ENCODE data around the gene TCF7L1.

TCF7L1 gene

GRCh38 chr2:85327160-85327821, 194.1 kb downstream of the TCF7L1 start:
- TF ChIP-seq ZBTB7A (IDR thresholded peaks at IDR 0.05; ENCODE audit: low read depth) (peak; percentile 73; the same call in 1 of the 2 replicates), EGR1 (IDR thresholded peaks at IDR 0.05) (no peak)

- TF ChIP-seq MAX (IDR thresholded peaks at IDR 0.05) (peak; percentile 71; the same call in 1 of the 2 replicates), REST (IDR thresholded peaks at IDR 0.05; ENCODE audit: low read depth) (no peak), TEAD4 (IDR thresholded peaks at IDR 0.05) (peak; percentile 17; the same call in 1 of the 2 replicates), YY1 (IDR thresholded peaks at IDR 0.05; ENCODE audit: low read depth) (peak; percentile 70; the same call in 1 of the 2 replicates), TAF1 (IDR thresholded peaks at IDR 0.05; ENCODE audit: low read depth) (peak; percentile 95), EGR1 (IDR thresholded peaks at IDR 0.05) (no peak), TCF12 (IDR thresholded peaks at IDR 0.05; ENCODE audit: low read depth) (peak; percentile 58)
Observed at GRCh38 chr2:85327822-85328617, 194.8 kb downstream of the TCF7L1 start, which contains the start of gene TGOLN2. Gene TGOLN2 (minus strand): TSS chr2:85327989. CDS start chr2:85327962, 27 bp downstream.

- TF ChIP-seq CEBPB (IDR thresholded peaks at IDR 0.05) (no peak), USF1 (IDR thresholded peaks at IDR 0.05) (no peak), CREB1 (IDR thresholded peaks at IDR 0.05; ENCODE audit: low read depth) (no peak), YY1 (IDR thresholded peaks at IDR 0.05; ENCODE audit: low read depth) (no peak), EP300 (IDR thresholded peaks at IDR 0.05; ENCODE audit: borderline replicate concordance) (no peak), MAX (IDR thresholded peaks at IDR 0.05) (no peak), RAD21 (IDR thresholded peaks at IDR 0.05; ENCODE audit: low read depth) (no peak), ZBTB7A (IDR thresholded peaks at IDR 0.05; ENCODE audit: low read depth) (no peak), TCF12 (IDR thresholded peaks at IDR 0.05; ENCODE audit: low read depth) (no peak), NFIC (IDR thresholded peaks at IDR 0.05) (no peak), REST (IDR thresholded peaks at IDR 0.05; ENCODE audit: low read depth) (no peak), TEAD4 (IDR thresholded peaks at IDR 0.05) (no peak), TAF1 (IDR thresholded peaks at IDR 0.05; ENCODE audit: low read depth) (no peak)
Observed at GRCh38 chr2:85329181-85329651, 196.0 kb downstream of the TCF7L1 start.

- TF ChIP-seq ZBTB7A (IDR thresholded peaks at IDR 0.05; ENCODE audit: low read depth), result no peak
- TF ChIP-seq EP300 (IDR thresholded peaks at IDR 0.05; ENCODE audit: borderline replicate concordance), result no peak
- no peak for TF ChIP-seq TCF12 (IDR thresholded peaks at IDR 0.05; ENCODE audit: low read depth)
- TF ChIP-seq YY1 (IDR thresholded peaks at IDR 0.05; ENCODE audit: low read depth), result no peak
- no peak for TF ChIP-seq NFIC (IDR thresholded peaks at IDR 0.05)
- no peak for TF ChIP-seq TAF1 (IDR thresholded peaks at IDR 0.05; ENCODE audit: low read depth)
- TF ChIP-seq RAD21 (IDR thresholded peaks at IDR 0.05; ENCODE audit: low read depth), result no peak
- no peak for TF ChIP-seq EGR1 (IDR thresholded peaks at IDR 0.05)
- TF ChIP-seq MAX (IDR thresholded peaks at IDR 0.05), result no peak
- no peak for TF ChIP-seq FOXM1 (IDR thresholded peaks at IDR 0.05; ENCODE audit: borderline replicate concordance, low read depth)
- no peak for TF ChIP-seq TEAD4 (IDR thresholded peaks at IDR 0.05)
- TF ChIP-seq CREB1 (IDR thresholded peaks at IDR 0.05; ENCODE audit: low read depth), result no peak
- TF ChIP-seq CEBPB (IDR thresholded peaks at IDR 0.05), result no peak
- no peak for TF ChIP-seq REST (IDR thresholded peaks at IDR 0.05; ENCODE audit: low read depth)
- no peak for TF ChIP-seq USF1 (IDR thresholded peaks at IDR 0.05)
Observed at GRCh38 chr2:85330839-85331636, 197.8 kb downstream of the TCF7L1 start.
